ENCODE results near the gene NXNL1.

The NXNL1 gene

DNA sequence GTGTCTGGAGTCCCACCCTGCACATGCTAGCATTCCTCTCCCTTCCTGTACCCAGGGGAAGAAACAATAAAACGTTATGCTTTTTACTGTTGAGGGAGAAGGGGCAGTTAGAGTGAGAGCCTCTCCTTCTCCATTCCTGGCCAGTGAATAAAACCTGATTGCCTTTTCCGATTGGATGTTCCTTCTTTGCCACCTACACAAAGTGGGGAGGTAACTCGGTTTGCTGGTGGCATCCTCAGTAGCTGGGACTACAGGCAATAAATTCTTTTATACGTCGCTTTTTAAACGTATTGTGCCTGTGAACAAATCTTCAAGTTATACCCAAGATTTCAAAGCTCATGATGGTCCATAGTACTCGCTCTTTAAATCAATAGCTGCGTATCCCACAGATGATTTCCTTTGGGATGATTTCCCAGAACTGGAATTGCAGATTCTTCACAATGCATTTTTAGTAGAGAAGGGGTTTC, 41.5 kb downstream of the NXNL1 start:
- DNase-seq (ENCODE audit: low read depth): no peak

DNA sequence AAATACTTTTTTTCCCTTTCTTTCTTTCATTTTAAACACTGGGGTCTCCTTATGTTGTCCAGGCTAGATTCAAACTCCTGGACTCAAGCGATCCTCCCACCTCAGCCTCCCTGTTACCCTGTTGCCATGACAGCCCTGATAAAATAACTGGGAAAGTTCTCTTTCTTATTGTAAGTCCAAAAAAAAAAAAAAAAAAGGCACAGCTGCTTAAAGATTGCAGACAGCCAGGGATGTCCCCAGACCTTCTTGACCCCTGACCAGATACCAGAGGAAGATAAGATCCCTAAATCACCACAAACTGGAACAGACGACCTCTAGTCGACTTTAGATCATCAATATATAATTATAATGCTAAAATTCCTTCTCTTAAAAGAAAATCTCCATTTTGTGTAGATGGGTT, 42.0 kb downstream of the NXNL1 start:
- no peak for DNase-seq (ENCODE audit: low read depth)

GRCh38 chr19:17415121-17415520, 45.6 kb downstream of the NXNL1 start:
- DNase-seq (ENCODE audit: low read depth): no peak

- DNase-seq (ENCODE audit: low read depth): no peak
Observed at GRCh38 chr19:17414097-17414496, 46.6 kb downstream of the NXNL1 start.

GRCh38 chr19:17411801-17412200, 48.9 kb downstream of the NXNL1 start:
- DNase-seq (ENCODE audit: low read depth): no peak

- DNase-seq (ENCODE audit: low read depth): peak; percentile 52
Observed at GRCh38 chr19:17409990-17410389, 50.7 kb downstream of the NXNL1 start.

GRCh38 chr19:17406887-17407196, 53.9 kb downstream of the NXNL1 start:
- no peak for DNase-seq (ENCODE audit: low read depth)

- no peak for DNase-seq (ENCODE audit: low read depth)
Observed at GRCh38 chr19:17406046-17406886, 54.5 kb downstream of the NXNL1 start.
